Activated CD4-positive, CD25-positive, alpha-beta regulatory T cell treated with anti-CD3 and anti-CD28 coated beads, Interleukin-2, amount 50 U/mL, for 16 hours (primary cell): Measurements from ENCODE around the gene ZFHX2.

Experiments
- DNase-seq: peaks from one replicate; pipeline ENCODE4 v3.0.0-alpha.2; 2020; ENCODE audit warnings: low read depth, low spot score

The ZFHX2 gene

GRCh38 chr14:23572836-23573235 is 21.3 kb upstream of the ZFHX2 start:
- DNase-seq: no peak

- DNase-seq: no peak
Observed at GRCh38 chr14:23572524-23572828, 20.9 kb upstream of the ZFHX2 start.

- DNase-seq: no peak
Observed at GRCh38 chr14:23571701-23572523, 20.3 kb upstream of the ZFHX2 start.

- no peak for DNase-seq
Observed at GRCh38 chr14:23570806-23571483, 19.4 kb upstream of the ZFHX2 start.

GRCh38 chr14:23569443-23570151 is 18.0 kb upstream of the ZFHX2 start:
- DNase-seq: no peak

GRCh38 chr14:23568600-23569331 is 17.2 kb upstream of the ZFHX2 start:
- no peak for DNase-seq

GRCh38 chr14:23568021-23568599 is 16.5 kb upstream of the ZFHX2 start:
- DNase-seq: no peak

- peak; percentile 66 for DNase-seq
Observed at GRCh38 chr14:23567186-23568020, 15.8 kb upstream of the ZFHX2 start, which contains the start of gene AP1G2. Gene AP1G2 (minus strand): TSS chr14:23567791. CDS start chr14:23567314, 477 bp downstream.

- DNase-seq: no peak
Observed at GRCh38 chr14:23566778-23567185, 15.2 kb upstream of the ZFHX2 start.

GRCh38 chr14:23566112-23566777 is 14.7 kb upstream of the ZFHX2 start:
- no peak for DNase-seq

- no peak for DNase-seq
Observed at GRCh38 chr14:23565626-23566025, 14.1 kb upstream of the ZFHX2 start.

GRCh38 chr14:23564876-23565275 is 13.3 kb upstream of the ZFHX2 start:
- DNase-seq: no peak

- no peak for DNase-seq
Observed at GRCh38 chr14:23564181-23564812, 12.7 kb upstream of the ZFHX2 start.

GRCh38 chr14:23563473-23564180 is 12.1 kb upstream of the ZFHX2 start:
- no peak for DNase-seq

- DNase-seq: peak; percentile 11
Observed at GRCh38 chr14:23562822-23563472, 11.4 kb upstream of the ZFHX2 start.

- DNase-seq: no peak
Observed at GRCh38 chr14:23561873-23562821, 10.6 kb upstream of the ZFHX2 start.

GRCh38 chr14:23561259-23561658 is 9.7 kb upstream of the ZFHX2 start:
- DNase-seq: no peak
